Smooth muscle cell (in vitro differentiated cells): Measurements from ENCODE around the gene GDF3. TPM values are rescaled to one million over a fixed set of nuclear protein-coding genes. Genes with fewer than 3 reads are reported as not detected.

Experiments
- DNase-seq: peaks from one replicate; lab custom pipeline; 2025; ENCODE audit not compliant: unreplicated experiment; lab: John Stamatoyannopoulos, UW
- H2AFZ ChIP-seq: fragments of 200-600 bp; sonication (generic); 2 replicates; pipeline ENCODE4 v1.6.0; 2016; ENCODE audit warnings: antibody characterized with exemption, low read depth, mild to moderate bottlenecking
- H3F3A ChIP-seq: fragments of 200-600 bp; sonication (generic); 2 replicates; pipeline ENCODE4 v1.6.0; 2017; ENCODE audit warnings: antibody characterized with exemption, low read depth
- H3K27ac ChIP-seq: fragments of 200-600 bp; sonication (generic); 2 replicates; pipeline ENCODE4 v1.5.1; 2016; ENCODE audit warnings: low read depth, mild to moderate bottlenecking
- H3K27me3 ChIP-seq: fragments of 200-600 bp; sonication (generic); 2 replicates; pipeline ENCODE4 v1.6.1; 2016; ENCODE audit warnings: low read depth, mild to moderate bottlenecking
- H3K36me3 ChIP-seq: fragments of 200-600 bp; sonication (generic); 2 replicates; pipeline ENCODE4 v1.5.1; 2016; ENCODE audit warnings: low read depth
- H3K4me1 ChIP-seq: fragments of 200-600 bp; sonication (generic); 2 replicates; pipeline ENCODE4 v1.5.1; 2016; ENCODE audit warnings: low read depth
- H3K4me2 ChIP-seq: fragments of 200-600 bp; sonication (generic); 2 replicates; pipeline ENCODE4 v1.6.0; 2016; ENCODE audit warnings: mild to moderate bottlenecking
- H3K4me3 ChIP-seq: fragments of 200-600 bp; sonication (generic); 2 replicates; pipeline ENCODE4 v1.5.1; 2016; ENCODE audit warnings: mild to moderate bottlenecking
- H3K79me2 ChIP-seq: fragments of 200-600 bp; sonication (generic); 2 replicates; pipeline ENCODE4 v1.6.0; 2016; ENCODE audit warnings: low read depth, mild to moderate bottlenecking
- H3K9ac ChIP-seq: fragments of 200-600 bp; sonication (generic); 2 replicates; pipeline ENCODE4 v1.6.0; 2016; ENCODE audit warnings: low read depth
- H3K9me3 ChIP-seq: fragments of 200-600 bp; sonication (generic); replicated peaks from 2 replicates; pipeline ENCODE4 v1.5.1; 2016; ENCODE audit warnings: low read depth
- H4K20me1 ChIP-seq: fragments of 200-600 bp; sonication (generic); 2 replicates; pipeline ENCODE4 v1.6.0; 2016; ENCODE audit warnings: low read depth
- CTCF ChIP-seq: fragments of 200-600 bp; sonication (generic); IDR thresholded peaks from 2 replicates; pipeline ENCODE4 v1.5.1; 2017; ENCODE audit warnings: borderline replicate concordance, mild to moderate bottlenecking, antibody characterized with exemption; ENCODE audit not compliant: insufficient read depth, poor library complexity, severe bottlenecking
- WGBS: methylation state at CpG from one replicate; pipeline ENCODE4 v1.1.7; 2016; ENCODE audit warnings: low lambda C conversion rate; 5-methylcytosine and 5-hydroxymethylcytosine counted together
- polyA plus RNA-seq: library from polyadenylated mRNA; unstranded; fragments of >200 nt; fragmentation: Nextera tagmentation; extraction: Ambion mirVana; gene quantifications from 2 replicates; pipeline ENCODE4 v1.2.1, GENCODE V29; 2016
- total RNA-seq: library from RNA; depleted of rRNA; stranded (reverse); fragments of >200 nt; gene quantifications from 2 replicates; pipeline ENCODE4 v1.2.3, GENCODE V29; 2014

Gene GDF3
- total and polyA plus RNA-seq, 2 experiments from 2014 or later, result not detected

- Histone ChIP-seq H3K9ac (no peak overlapping the region), H3K4me2 (no peak overlapping the region), H4K20me1 (no peaks in the 10 kb centered on the region), H3K9me3 (no peaks in the 10 kb centered on the region), H3F3A (peaks cover 10% of the 10 kb centered on the region), H3K27me3 (no peaks in the 10 kb centered on the region), H3K79me2 (no peaks in the 10 kb centered on the region), H2AFZ (no peak overlapping the region), H3K27ac (no peak overlapping the region), H3K4me1 (peaks cover 10% of the 10 kb centered on the region), H3K4me3 (no peak overlapping the region), H3K36me3 (no peaks in the 10 kb centered on the region)
- DNase-seq, result no peak
- TF ChIP-seq CTCF, result no peak
- 82% methylated on average over 4 of the region's 4 CpGs for WGBS
Measured at GRCh38 chr12:7729746-7730145, 34.2 kb upstream of the GDF3 start.

GRCh38 chr12:7723926-7724325 lies 28.4 kb upstream of the GDF3 start:
- Histone ChIP-seq H2AFZ (no peak overlapping the region), H3K4me1 (no peaks in the 10 kb centered on the region), H4K20me1 (no peaks in the 10 kb centered on the region), H3K27ac (no peak overlapping the region), H3K4me2 (no peak overlapping the region), H3F3A (no peaks in the 10 kb centered on the region), H3K27me3 (no peaks in the 10 kb centered on the region), H3K4me3 (no peak overlapping the region), H3K9me3 (no peaks in the 10 kb centered on the region), H3K36me3 (no peaks in the 10 kb centered on the region), H3K9ac (no peak overlapping the region), H3K79me2 (no peaks in the 10 kb centered on the region)
- WGBS, result 66% methylated on average over 3 of the region's 3 CpGs
- TF ChIP-seq CTCF, result no peak
- no peak for DNase-seq

- no peak overlapping the region for H3K9ac ChIP-seq
- no peaks in the 10 kb centered on the region for H3K79me2 ChIP-seq
- no peak overlapping the region for H3K4me3 ChIP-seq
- DNase-seq, result no peak
- H4K20me1 ChIP-seq, result no peaks in the 10 kb centered on the region
- TF ChIP-seq CTCF, result no peak
- no peaks in the 10 kb centered on the region for H3K9me3 ChIP-seq
- H3K4me2 ChIP-seq, result no peak overlapping the region
- H2AFZ ChIP-seq, result no peak overlapping the region
- no peak overlapping the region for H3K27ac ChIP-seq
- no peaks in the 10 kb centered on the region for H3K36me3 ChIP-seq
- H3K4me1 ChIP-seq, result no peaks in the 10 kb centered on the region
- H3K27me3 ChIP-seq, result no peaks in the 10 kb centered on the region
- WGBS, result 60% methylated on average over 15 of the region's 15 CpGs
- no peaks in the 10 kb centered on the region for H3F3A ChIP-seq
Measured at GRCh38 chr12:7719946-7720730, 24.6 kb upstream of the GDF3 start.

GRCh38 chr12:7716381-7716780 lies 20.8 kb upstream of the GDF3 start:
- no peaks in the 10 kb centered on the region for H3K9me3 ChIP-seq
- H3K4me3 ChIP-seq, result no peak overlapping the region
- H3K36me3 ChIP-seq, result no peaks in the 10 kb centered on the region
- no peaks in the 10 kb centered on the region for H3K79me2 ChIP-seq
- H3K27me3 ChIP-seq, result no peaks in the 10 kb centered on the region
- no peak overlapping the region for H3K27ac ChIP-seq
- H3F3A ChIP-seq, result no peaks in the 10 kb centered on the region
- H3K9ac ChIP-seq, result no peak overlapping the region
- H4K20me1 ChIP-seq, result no peaks in the 10 kb centered on the region
- H3K4me1 ChIP-seq, result no peaks in the 10 kb centered on the region
- H3K4me2 ChIP-seq, result no peak overlapping the region
- TF ChIP-seq CTCF, result peak; percentile 27
- no peak for DNase-seq
- no peak overlapping the region for H2AFZ ChIP-seq
- WGBS, result 21% methylated on average over 5 of the region's 5 CpGs
